Uterus (tissue), 4 donors: ENCODE data around the gene PXDC1. TPM values are rescaled to one million over a fixed set of nuclear protein-coding genes. Genes with fewer than 3 reads are reported as not detected.

ENCODE experiments used
- DNase-seq, 2 donors: peaks; one replicate each; pipeline ENCODE4 v3.0.0-alpha.2; 2019 to 2020
- H3K27ac ChIP-seq, 2 donors: fragments of 200-600 bp; sonication (generic); 1 replicate in 1 of 2; 2 replicates in 1 of 2; pipeline ENCODE4 v1.5.1; 2016 to 2018
- H3K27me3 ChIP-seq, 2 donors: fragments of 200-600 bp; sonication (generic); one replicate each; pipeline ENCODE4 v1.5.1; 2018 to 2019; ENCODE audit warnings: control low read depth in 1 of 2
- H3K36me3 ChIP-seq, 2 donors: fragments of 200-600 bp; sonication (generic); one replicate each; pipeline ENCODE4 v1.5.1; 2019; ENCODE audit warnings: control low read depth in 1 of 2
- H3K4me1 ChIP-seq, 2 donors: fragments of 200-600 bp; sonication (generic); one replicate each; pipeline ENCODE4 v1.5.1; 2018 to 2019; ENCODE audit warnings: control low read depth in 1 of 2
- H3K4me3 ChIP-seq, 2 donors: fragments of 200-600 bp; sonication (generic); 1 replicate in 1 of 2; 2 replicates in 1 of 2; pipeline ENCODE4 v1.5.1; 2018 to 2019; ENCODE audit warnings: mild to moderate bottlenecking in 1 of 2
- H3K9me3 ChIP-seq, 2 donors: fragments of 200-600 bp; sonication (generic); one replicate each; pipeline ENCODE4 v1.5.1; 2019; ENCODE audit warnings: control low read depth in 1 of 2
- CTCF ChIP-seq, 4 experiments: fragments of 200-600 bp in 2 of 4; fragments of 450-650 bp in 2 of 4; sonication (generic) in 2 of 4; IDR thresholded peaks; one replicate each; pipeline ENCODE4 v1.5.1; 2016 to 2019; ENCODE audit warnings: antibody characterized with exemption in 4 of 4, mild to moderate bottlenecking in 2 of 4, moderate library complexity in 1 of 4
- POLR2A ChIP-seq, 2 donors: fragments of 450-650 bp; IDR thresholded peaks; one replicate each; pipeline ENCODE4 v1.6.1; 2016; ENCODE audit warnings: antibody characterized with exemption in 2 of 2, mild to moderate bottlenecking in 1 of 2, moderate library complexity in 1 of 2
- intact Hi-C: fragments of 100-400 bp; cut with DNase I; formaldehyde crosslinking; loops from one replicate; pipeline ENCODE4 v1.15.1; 2023; ENCODE audit warnings: low total_unique reads
- total RNA-seq, 4 donors: library from RNA; depleted of rRNA in 3 of 4; stranded (reverse); fragments of >200 nt in 3 of 4; gene quantifications; one replicate each; pipeline versions ENCODE4 v1.1.0 to v1.2.4, GENCODE V29; 2014 to 2023
- donor health status: DM: yes; HTN: yes; CAD: no.

Gene PXDC1
- total RNA-seq, 4 donors from 2014 or later, result 15.6 to 42.4 (median 31.0) TPM

GRCh38 chr6:3727036-3727435, 24.5 kb downstream of the PXDC1 start:
- no peak overlapping the region for H3K27ac ChIP-seq
- no peaks in the 10 kb centered on the region for H3K9me3 ChIP-seq
- H3K4me1 ChIP-seq, result no peaks in the 10 kb centered on the region
- H3K4me3 ChIP-seq, result no peak overlapping the region
- TF ChIP-seq POLR2A (IDR thresholded peaks at IDR 0.05), result no peak
- no peak for TF ChIP-seq CTCF (IDR thresholded peaks at IDR 0.05)
- no peaks in the 10 kb centered on the region for H3K27me3 ChIP-seq
- H3K36me3 ChIP-seq, result no peaks in the 10 kb centered on the region
- intact Hi-C loops, result no loop called here
- DNase-seq, result no peak

- no peaks in the 10 kb centered on the region for H3K36me3 ChIP-seq
- H3K4me1 ChIP-seq, result no peaks in the 10 kb centered on the region
- intact Hi-C loops, result no loop called here
- no peak for DNase-seq
- H3K9me3 ChIP-seq, result no peaks in the 10 kb centered on the region
- H3K27ac ChIP-seq, result no peak overlapping the region
- no peaks in the 10 kb centered on the region for H3K27me3 ChIP-seq
- H3K4me3 ChIP-seq, result no peak overlapping the region
- TF ChIP-seq POLR2A (IDR thresholded peaks at IDR 0.05), result no peak
- TF ChIP-seq CTCF (IDR thresholded peaks at IDR 0.05), result no peak
Measured at GRCh38 chr6:3726421-3726820, 25.1 kb downstream of the PXDC1 start.

GRCh38 chr6:3725145-3726047, 26.1 kb downstream of the PXDC1 start:
- H3K4me1 ChIP-seq, result no peaks in the 10 kb centered on the region
- TF ChIP-seq POLR2A (IDR thresholded peaks at IDR 0.05), result no peak
- no peak for TF ChIP-seq CTCF (IDR thresholded peaks at IDR 0.05)
- H3K27me3 ChIP-seq, result no peaks in the 10 kb centered on the region
- intact Hi-C loops, result no loop called here
- no peak for DNase-seq
- H3K4me3 ChIP-seq, result no peak overlapping the region
- no peak overlapping the region for H3K27ac ChIP-seq
- H3K9me3 ChIP-seq, result no peaks in the 10 kb centered on the region
- no peaks in the 10 kb centered on the region for H3K36me3 ChIP-seq

GRCh38 chr6:3724451-3725144, 26.9 kb downstream of the PXDC1 start:
- Histone ChIP-seq H3K4me3 (no peak overlapping the region), H3K27me3 (no peaks in the 10 kb centered on the region), H3K9me3 (no peaks in the 10 kb centered on the region), H3K36me3 (no peaks in the 10 kb centered on the region), H3K27ac (no peak overlapping the region), H3K4me1 (no peaks in the 10 kb centered on the region)
- DNase-seq, result no peak
- TF ChIP-seq CTCF (IDR thresholded peaks at IDR 0.05) (no peak), POLR2A (IDR thresholded peaks at IDR 0.05) (no peak)
- intact Hi-C loops, result no loop called here

- intact Hi-C loops, result no loop called here
- Histone ChIP-seq H3K9me3 (no peaks in the 10 kb centered on the region), H3K27ac (no peak overlapping the region), H3K27me3 (no peaks in the 10 kb centered on the region), H3K4me3 (no peak overlapping the region), H3K36me3 (no peaks in the 10 kb centered on the region), H3K4me1 (no peaks in the 10 kb centered on the region)
- TF ChIP-seq POLR2A (IDR thresholded peaks at IDR 0.05) (no peak), CTCF (IDR thresholded peaks at IDR 0.05) (no peak)
- DNase-seq, result no peak
Measured at GRCh38 chr6:3723966-3724365, 27.5 kb downstream of the PXDC1 start.
